Activated CD8-positive, alpha-beta memory T cell treated with anti-CD3 and anti-CD28 coated beads for 24 hours (primary cell): Measurements from ENCODE around the gene THNSL1.

Source experiments
- DNase-seq: peaks from one replicate; pipeline ENCODE4 v3.0.0-alpha.2; 2020

The THNSL1 gene

GRCh38 chr10:25061711-25062449, 45.5 kb downstream of the THNSL1 start:
- DNase-seq, result no peak

- DNase-seq, result no peak
These were observed 46.7 kb downstream of the THNSL1 start for GRCh38 chr10:25063157-25063556.

GRCh38 chr10:25063644-25064043, 47.2 kb downstream of the THNSL1 start:
- DNase-seq, result no peak

- DNase-seq, result no peak
These were observed 48.0 kb downstream of the THNSL1 start for GRCh38 chr10:25064401-25064800.

GRCh38 chr10:25065761-25066476, 49.5 kb downstream of the THNSL1 start:
- DNase-seq, result no peak

DNA sequence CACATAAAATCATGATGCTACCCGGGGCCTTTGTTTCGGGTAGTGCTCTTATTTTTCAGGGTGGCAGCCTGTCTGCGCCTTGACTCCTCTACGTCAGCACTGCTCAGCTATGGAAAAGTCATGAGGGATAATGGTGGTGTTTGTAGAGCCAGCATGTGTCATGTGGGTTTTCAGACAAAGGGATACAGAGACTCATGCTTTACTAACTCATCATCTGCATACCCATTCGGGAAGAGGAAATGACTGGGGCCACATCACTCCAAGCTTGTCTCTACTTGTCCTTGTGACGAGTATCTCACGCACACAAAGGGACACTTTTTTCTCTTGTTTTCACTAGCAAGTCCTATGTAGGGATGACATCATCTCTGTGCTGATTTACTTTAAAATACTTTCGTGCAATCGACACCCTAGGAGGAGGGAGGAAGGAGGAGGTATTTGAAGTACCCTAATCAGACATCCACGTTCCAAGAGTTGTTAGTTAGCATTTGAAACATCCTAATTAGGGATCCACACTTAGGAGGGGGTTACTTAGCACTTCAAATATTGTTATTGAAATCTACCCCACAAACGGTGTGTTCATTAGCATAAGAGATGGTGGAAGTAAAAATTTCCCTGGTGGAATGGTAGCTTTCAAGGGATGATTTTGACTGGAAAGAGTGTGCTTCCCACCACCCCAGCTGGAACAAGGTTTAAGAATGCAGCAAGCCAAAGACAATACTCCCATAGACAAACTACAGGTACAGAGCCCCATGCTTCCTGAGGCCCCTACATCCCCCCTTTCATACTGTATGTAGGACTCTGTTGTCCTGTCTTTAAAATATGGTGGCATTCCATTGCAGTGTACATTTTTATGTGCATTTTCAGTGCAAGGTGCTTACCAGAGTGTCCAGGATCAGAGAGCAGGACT, 52.0 kb downstream of the THNSL1 start:
- DNase-seq, result no peak

GRCh38 chr10:25071227-25071626, 54.8 kb downstream of the THNSL1 start:
- no peak for DNase-seq

- no peak for DNase-seq
These were observed 56.4 kb downstream of the THNSL1 start for GRCh38 chr10:25072786-25073185.

DNA sequence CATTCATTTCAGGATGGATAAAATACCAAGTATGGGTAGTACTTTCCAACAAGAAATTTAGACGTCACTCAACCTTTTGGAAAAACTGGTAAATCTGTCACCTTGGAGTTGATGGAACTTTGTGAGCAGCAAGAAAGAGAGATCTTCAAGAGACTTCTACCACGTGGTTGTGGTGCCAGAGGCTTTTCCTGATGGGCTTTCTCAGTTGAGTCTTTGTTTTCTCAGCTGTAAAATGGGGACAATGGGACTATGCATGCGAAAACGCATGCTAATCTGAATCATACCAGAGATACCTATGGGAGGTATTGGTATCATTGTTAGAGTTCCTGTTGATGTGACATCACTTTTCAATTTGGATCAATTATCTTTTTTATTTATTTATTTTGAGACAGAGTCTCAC, 59.4 kb downstream of the THNSL1 start:
- DNase-seq, result no peak
